GM12878 (cell line): Measurements from ENCODE around the gene GCK. TPM values are rescaled to one million over a fixed set of nuclear protein-coding genes. Genes with fewer than 3 reads are reported as not detected.

ENCODE experiments used
- ATAC-seq: fragments of 200-7000 bp; cut with Tn5 transposase; 3 replicates; pipeline ENCODE4 v1.9.1; 2020; ENCODE audit warnings: mild to moderate bottlenecking, moderate library complexity
- BruUV-seq: library from RNA; stranded (reverse); fragments of 400-500 nt; replicated peaks from 2 replicates; lab custom pipeline; 2021; lab: Mats Ljungman, UMichigan
- CTCF ChIA-PET: fragments of 300-600 bp; sonication (Branson Sonifier 250); formaldehyde crosslinking; extraction: SDS; loops from one replicate; lab custom pipeline; 2021; ENCODE audit warnings: inconsistent platforms; lab: Yijun Ruan, JAX
- POLR2A ChIA-PET: fragments of 350-600 bp; formaldehyde crosslinking; extraction: SDS; loops from one replicate; lab custom pipeline; 2021; ENCODE audit warnings: inconsistent platforms; lab: Charles Lee
- RAD21 ChIA-PET: fragments of 300-600 bp; sonication (Branson Sonifier 250); formaldehyde crosslinking; loops from one replicate; lab custom pipeline; 2023; ENCODE audit warnings: antibody characterized with exemption; ENCODE audit not compliant: unreplicated experiment; lab: Charles Lee
- SMC1A ChIA-PET: fragments of 300-600 bp; sonication (Branson Sonifier 250); formaldehyde crosslinking; loops from one replicate; lab custom pipeline; 2023; ENCODE audit not compliant: unreplicated experiment, uncharacterized antibody; lab: Charles Lee
- DNase-seq: peaks from one replicate; pipeline ENCODE4 v3.0.0-alpha.2; 2011; ENCODE audit warnings: low read depth, low spot score
- FAIRE-seq: peaks from 3 replicates; lab custom pipeline; 2011; peaks lifted over from hg19 to GRCh38; lab: Jason Lieb, UNC
- H2AFZ ChIP-seq: 2 replicates; pipeline ENCODE4 v1.6.0; 2011; ENCODE audit warnings: low read depth, low read length, control low read depth; ENCODE audit not compliant: control insufficient read depth
- H3K27ac ChIP-seq: 2 replicates; pipeline ENCODE4 v1.5.1; 2011; ENCODE audit warnings: control low read depth; ENCODE audit not compliant: control insufficient read depth, insufficient read depth
- H3K27me3 ChIP-seq, 2 experiments: replicated peaks in 1 of 2; 2 replicates each; pipeline versions ENCODE4 v1.6.0 to v1.6.1; 2011; ENCODE audit warnings: low read length in 1 of 2; ENCODE audit not compliant: control insufficient read depth in 2 of 2, insufficient read depth in 2 of 2
- H3K36me3 ChIP-seq, 2 experiments: 2 replicates each; pipeline ENCODE4 v1.5.1; 2011; ENCODE audit warnings: low read length in 1 of 2; ENCODE audit not compliant: control insufficient read depth in 2 of 2, insufficient read depth in 2 of 2
- H3K4me1 ChIP-seq: 2 replicates; pipeline ENCODE4 v1.6.1; 2011; ENCODE audit warnings: mild to moderate bottlenecking, low read length, moderate library complexity, mixed read lengths; ENCODE audit not compliant: control insufficient read depth, insufficient read depth
- H3K4me2 ChIP-seq: 2 replicates; pipeline ENCODE4 v1.6.0; 2011; ENCODE audit warnings: control low read depth; ENCODE audit not compliant: control insufficient read depth, insufficient read depth
- H3K4me3 ChIP-seq: fragments of 200-600 bp; sonication (generic); 2 replicates; pipeline ENCODE4 v1.5.1; 2016
- H3K79me2 ChIP-seq: 2 replicates; pipeline ENCODE4 v1.6.0; 2011; ENCODE audit warnings: low read length; ENCODE audit not compliant: control insufficient read depth, insufficient read depth
- H3K9ac ChIP-seq: 2 replicates; pipeline ENCODE4 v1.8.0; 2011; ENCODE audit warnings: low read length, control low read depth, mixed read lengths; ENCODE audit not compliant: control insufficient read depth, insufficient read depth
- H3K9me3 ChIP-seq: replicated peaks from 3 replicates; pipeline ENCODE4 v1.5.1; 2011; ENCODE audit warnings: mild to moderate bottlenecking, low read length; ENCODE audit not compliant: control insufficient read depth, insufficient read depth
- H4K20me1 ChIP-seq: 2 replicates; pipeline ENCODE4 v1.6.0; 2011; ENCODE audit not compliant: control insufficient read depth, insufficient read depth
- BRCA1 ChIP-seq: IDR thresholded peaks from 2 replicates; pipeline ENCODE4 v1.6.1; 2011; ENCODE audit warnings: low read depth, low read length, improper control_type of control experiment
- CHD2 ChIP-seq: IDR thresholded peaks from 2 replicates; pipeline ENCODE4 v1.6.1; 2011; ENCODE audit warnings: low read depth, low read length, improper control_type of control experiment, borderline replicate concordance
- DPF2 ChIP-seq: fragments of 450-650 bp; IDR thresholded peaks from 2 replicates; pipeline ENCODE4 v1.6.1; 2017; ENCODE audit warnings: mild to moderate bottlenecking
- JUNB ChIP-seq: IDR thresholded peaks from 2 replicates; pipeline ENCODE4 v1.6.1; 2016; ENCODE audit warnings: antibody characterized with exemption, mild to moderate bottlenecking
- MYC ChIP-seq: IDR thresholded peaks from 2 replicates; pipeline ENCODE4 v1.6.1; 2011; ENCODE audit warnings: mild to moderate bottlenecking, low read length, moderate library complexity, inconsistent platforms; ENCODE audit not compliant: insufficient read depth, insufficient replicate concordance, insufficient read length, severe bottlenecking
- NRF1 ChIP-seq: conservative IDR thresholded peaks from 2 replicates; pipeline ENCODE4 v1.6.1; 2011; ENCODE audit warnings: mild to moderate bottlenecking, low read depth, low read length, improper control_type of control experiment
- RB1 ChIP-seq: fragments of 450-650 bp; formaldehyde crosslinking; IDR thresholded peaks from 2 replicates; pipeline ENCODE4 v1.6.1; 2017; ENCODE audit warnings: mild to moderate bottlenecking, borderline replicate concordance
- TARDBP ChIP-seq: IDR thresholded peaks from 2 replicates; pipeline ENCODE4 v1.6.1; 2016; ENCODE audit warnings: borderline replicate concordance
- ZNF217 ChIP-seq: fragments of 450-650 bp; IDR thresholded peaks from 2 replicates; pipeline ENCODE4 v1.6.1; 2017; ENCODE audit warnings: antibody characterized with exemption, mild to moderate bottlenecking
- WGBS: methylation state at CpG from one replicate; pipeline ENCODE4 v1.1.6; 2016; ENCODE audit warnings: low lambda C conversion rate; ENCODE audit not compliant: insufficient replicate concordance, insufficient coverage; ENCODE audit errors: missing lambda C conversion rate; 5-methylcytosine and 5-hydroxymethylcytosine counted together
- in situ Hi-C: fragments of 300-500 bp; cut with MboI; formaldehyde crosslinking; loops from 9 replicates; pipeline ENCODE4 v1.14.3; 2018; ENCODE audit warnings: mixed read lengths
- intact Hi-C: fragments of 100-400 bp; cut with micrococcal nuclease; formaldehyde crosslinking; loops from one replicate; pipeline ENCODE4 v1.14.2; 2022; ENCODE audit not compliant: unreplicated experiment
- polyA plus RNA-seq, 11 experiments: library from polyadenylated mRNA; depleted of rRNA in 4 of 11; unstranded in 6 of 11; stranded (reverse) in 5 of 11; fragments of >200 nt; fragmentation: Nextera tagmentation in 4 of 11; fragmentation: Illumina TruSeq in 1 of 11; extraction: Ambion mirVana in 4 of 11; extraction: Trizol in 1 of 11; gene quantifications; 1 replicate in 1 of 11; 2 replicates in 10 of 11; pipeline versions ENCODE4 v1.2.1 to v1.2.3, GENCODE V29; 2011 to 2016; ENCODE audit warnings: inconsistent platforms in 2 of 11, missing spikeins in 2 of 11, low read depth in 1 of 11
- total RNA-seq, 4 experiments: library from RNA; depleted of rRNA in 3 of 4; stranded (reverse); fragments of >200 nt in 3 of 4; fragmentation: Illumina TruSeq in 1 of 4; extraction: Trizol in 1 of 4; gene quantifications; 2 replicates each; pipeline versions ENCODE4 v1.2.1 to v1.2.3, GENCODE V29; 2013 to 2021
- TF ChIP-seq, protein P1 (sequence below): fragments of 450-650 bp; IDR thresholded peaks from 2 replicates; pipeline ENCODE4 v1.6.1; 2017; ENCODE audit warnings: mild to moderate bottlenecking
- TF ChIP-seq, protein P2 (sequence below): fragments of 450-650 bp; IDR thresholded peaks from 2 replicates; pipeline ENCODE4 v1.6.1; 2016; ENCODE audit warnings: mild to moderate bottlenecking, moderate library complexity, borderline replicate concordance
- TF ChIP-seq, protein P3 (sequence below): fragments of 450-650 bp; IDR thresholded peaks from 2 replicates; pipeline ENCODE4 v1.6.1; 2014; ENCODE audit warnings: mild to moderate bottlenecking

GCK gene
- total and polyA plus RNA-seq, 10 of the 15 experiments (the other 5 are each of a cell fraction or from before 2014, with no cell fraction given): 0.06 to 0.16 TPM; not detected in 8

DNA sequence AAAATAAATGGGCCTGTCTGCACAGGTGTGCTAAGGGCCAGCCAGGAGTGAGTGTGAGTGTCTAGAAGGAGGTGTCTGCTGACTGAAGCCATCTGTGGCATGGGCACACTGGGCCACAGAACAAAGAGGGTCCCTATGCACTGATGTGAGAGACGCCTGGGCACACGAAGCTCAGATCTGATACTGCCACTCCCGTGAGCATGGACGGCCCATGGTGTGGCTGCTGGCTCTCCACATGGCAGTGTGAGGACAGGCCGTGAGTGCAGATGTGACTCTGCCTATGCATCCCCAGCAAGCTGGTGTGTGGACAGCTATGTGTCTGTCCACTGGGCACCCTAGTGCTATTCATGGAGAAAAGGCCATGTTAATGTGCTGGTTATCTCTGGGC is 35.3 kb downstream of the GCK start (continued):
- TF ChIP-seq, protein P1, sequence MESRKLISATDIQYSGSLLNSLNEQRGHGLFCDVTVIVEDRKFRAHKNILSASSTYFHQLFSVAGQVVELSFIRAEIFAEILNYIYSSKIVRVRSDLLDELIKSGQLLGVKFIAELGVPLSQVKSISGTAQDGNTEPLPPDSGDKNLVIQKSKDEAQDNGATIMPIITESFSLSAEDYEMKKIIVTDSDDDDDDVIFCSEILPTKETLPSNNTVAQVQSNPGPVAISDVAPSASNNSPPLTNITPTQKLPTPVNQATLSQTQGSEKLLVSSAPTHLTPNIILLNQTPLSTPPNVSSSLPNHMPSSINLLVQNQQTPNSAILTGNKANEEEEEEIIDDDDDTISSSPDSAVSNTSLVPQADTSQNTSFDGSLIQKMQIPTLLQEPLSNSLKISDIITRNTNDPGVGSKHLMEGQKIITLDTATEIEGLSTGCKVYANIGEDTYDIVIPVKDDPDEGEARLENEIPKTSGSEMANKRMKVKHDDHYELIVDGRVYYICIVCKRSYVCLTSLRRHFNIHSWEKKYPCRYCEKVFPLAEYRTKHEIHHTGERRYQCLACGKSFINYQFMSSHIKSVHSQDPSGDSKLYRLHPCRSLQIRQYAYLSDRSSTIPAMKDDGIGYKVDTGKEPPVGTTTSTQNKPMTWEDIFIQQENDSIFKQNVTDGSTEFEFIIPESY: no peak
- TF ChIP-seq MYC: no peak

DNA sequence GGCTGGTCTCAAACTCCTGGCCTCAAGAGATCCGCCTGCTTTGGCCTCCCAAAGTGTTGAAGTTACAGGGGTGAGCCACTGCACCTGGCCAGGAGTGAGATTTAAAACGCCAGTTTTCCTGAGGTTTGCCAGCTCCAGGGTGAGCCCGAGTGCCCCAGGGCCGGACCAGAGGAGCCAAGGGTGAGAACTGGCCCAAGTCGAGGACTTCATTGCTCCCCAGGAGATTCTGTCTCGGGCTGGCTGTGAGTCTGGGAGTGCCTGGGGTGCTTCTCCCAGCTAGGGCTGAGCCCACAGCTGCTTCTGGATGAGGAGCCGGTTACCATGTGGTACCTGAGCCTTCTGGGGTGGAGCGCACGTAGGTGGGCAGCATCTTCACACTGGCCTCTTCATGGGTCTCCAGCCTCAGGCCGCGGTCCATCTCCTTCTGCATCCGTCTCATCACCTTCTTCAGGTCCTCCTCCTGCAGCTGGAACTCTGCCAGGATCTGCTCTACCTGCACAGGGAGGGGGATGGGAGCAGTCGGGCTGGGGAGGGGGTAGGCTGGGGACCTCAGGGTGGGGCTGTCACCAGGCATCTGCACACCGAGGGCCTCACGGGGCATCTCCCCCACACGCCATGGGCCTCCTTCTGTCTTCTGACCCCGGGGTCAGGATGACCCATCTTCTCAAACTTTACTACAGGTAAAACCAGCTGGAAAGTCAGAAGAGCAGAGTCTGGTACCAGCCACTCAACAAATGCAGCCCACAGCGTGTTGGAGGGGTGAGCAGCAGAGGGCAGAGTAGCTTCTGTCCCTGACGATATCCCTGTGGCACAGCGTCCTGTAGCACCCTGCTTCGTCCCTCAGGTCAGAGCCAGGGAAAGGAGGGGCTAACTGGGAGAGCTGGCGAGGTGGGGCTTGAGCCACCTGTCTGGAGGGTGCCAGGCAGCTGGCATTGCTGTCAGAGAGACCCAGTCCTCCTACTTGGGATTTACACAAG is 36.0 kb downstream of the GCK start:
- ChIA-PET RAD21 (no interaction called here), SMC1A (no interaction called here), POLR2A (interaction anchor here (0.7 kb wide), 1 partner anchor 430 kb away, joined by 4 read pairs; no protein-coding TSS in a partner anchor), CTCF (no interaction called here)
- FAIRE-seq (no peak), ATAC-seq (no peak), DNase-seq (no peak)
- Histone ChIP-seq H3K9me3 (no peaks in the 10 kb centered on the region), H3K79me2 (no peaks in the 10 kb centered on the region), H4K20me1 (no peaks in the 10 kb centered on the region), H3K4me2 (no peak overlapping the region), H3K36me3 (no peaks in the 10 kb centered on the region), H3K4me1 (peaks cover 5% of the 10 kb centered on the region), H3K9ac (no peak overlapping the region), H3K27me3 (no peaks in the 10 kb centered on the region; a peak in 2 of 4 replicates), H3K27ac (no peak overlapping the region), H2AFZ (no peak overlapping the region), H3K4me3 (no peak overlapping the region)
- in situ Hi-C loops (no loop called here), intact Hi-C loops (loop anchor here (5.0 kb wide), 1 partner anchor 39 kb away; no protein-coding TSS in a partner anchor)
- 37% methylated on average over 21 of the region's 22 CpGs for WGBS
- BruUV-seq: no TSS peak
- TF ChIP-seq, protein P2, sequence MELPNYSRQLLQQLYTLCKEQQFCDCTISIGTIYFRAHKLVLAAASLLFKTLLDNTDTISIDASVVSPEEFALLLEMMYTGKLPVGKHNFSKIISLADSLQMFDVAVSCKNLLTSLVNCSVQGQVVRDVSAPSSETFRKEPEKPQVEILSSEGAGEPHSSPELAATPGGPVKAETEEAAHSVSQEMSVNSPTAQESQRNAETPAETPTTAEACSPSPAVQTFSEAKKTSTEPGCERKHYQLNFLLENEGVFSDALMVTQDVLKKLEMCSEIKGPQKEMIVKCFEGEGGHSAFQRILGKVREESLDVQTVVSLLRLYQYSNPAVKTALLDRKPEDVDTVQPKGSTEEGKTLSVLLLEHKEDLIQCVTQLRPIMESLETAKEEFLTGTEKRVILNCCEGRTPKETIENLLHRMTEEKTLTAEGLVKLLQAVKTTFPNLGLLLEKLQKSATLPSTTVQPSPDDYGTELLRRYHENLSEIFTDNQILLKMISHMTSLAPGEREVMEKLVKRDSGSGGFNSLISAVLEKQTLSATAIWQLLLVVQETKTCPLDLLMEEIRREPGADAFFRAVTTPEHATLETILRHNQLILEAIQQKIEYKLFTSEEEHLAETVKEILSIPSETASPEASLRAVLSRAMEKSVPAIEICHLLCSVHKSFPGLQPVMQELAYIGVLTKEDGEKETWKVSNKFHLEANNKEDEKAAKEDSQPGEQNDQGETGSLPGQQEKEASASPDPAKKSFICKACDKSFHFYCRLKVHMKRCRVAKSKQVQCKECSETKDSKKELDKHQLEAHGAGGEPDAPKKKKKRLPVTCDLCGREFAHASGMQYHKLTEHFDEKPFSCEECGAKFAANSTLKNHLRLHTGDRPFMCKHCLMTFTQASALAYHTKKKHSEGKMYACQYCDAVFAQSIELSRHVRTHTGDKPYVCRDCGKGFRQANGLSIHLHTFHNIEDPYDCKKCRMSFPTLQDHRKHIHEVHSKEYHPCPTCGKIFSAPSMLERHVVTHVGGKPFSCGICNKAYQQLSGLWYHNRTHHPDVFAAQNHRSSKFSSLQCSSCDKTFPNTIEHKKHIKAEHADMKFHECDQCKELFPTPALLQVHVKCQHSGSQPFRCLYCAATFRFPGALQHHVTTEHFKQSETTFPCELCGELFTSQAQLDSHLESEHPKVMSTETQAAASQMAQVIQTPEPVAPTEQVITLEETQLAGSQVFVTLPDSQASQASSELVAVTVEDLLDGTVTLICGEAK: no peak
- TF ChIP-seq JUNB (no peak), RB1 (no peak), BRCA1 (no peak), ZNF217 (no peak), DPF2 (no peak), CHD2 (no peak), NRF1 (no peak), TARDBP (no peak)
- TF ChIP-seq, protein P3, sequence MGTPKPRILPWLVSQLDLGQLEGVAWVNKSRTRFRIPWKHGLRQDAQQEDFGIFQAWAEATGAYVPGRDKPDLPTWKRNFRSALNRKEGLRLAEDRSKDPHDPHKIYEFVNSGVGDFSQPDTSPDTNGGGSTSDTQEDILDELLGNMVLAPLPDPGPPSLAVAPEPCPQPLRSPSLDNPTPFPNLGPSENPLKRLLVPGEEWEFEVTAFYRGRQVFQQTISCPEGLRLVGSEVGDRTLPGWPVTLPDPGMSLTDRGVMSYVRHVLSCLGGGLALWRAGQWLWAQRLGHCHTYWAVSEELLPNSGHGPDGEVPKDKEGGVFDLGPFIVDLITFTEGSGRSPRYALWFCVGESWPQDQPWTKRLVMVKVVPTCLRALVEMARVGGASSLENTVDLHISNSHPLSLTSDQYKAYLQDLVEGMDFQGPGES: no peak
